Spleen (tissue), 11 donors: Measurements from ENCODE around the gene BATF2. TPM values are rescaled to one million over a fixed set of nuclear protein-coding genes. Genes with fewer than 3 reads are reported as not detected.
"Not testable (repeated sequence)": the region's sequence is repeated elsewhere in the genome, so short reads cannot be mapped to it uniquely, and the experiment has no call there.

Experiments used
- DNase-seq: peaks from one replicate; pipeline ENCODE4 v3.0.0-alpha.2; 2020
- H3K27ac ChIP-seq, 8 donors: fragments of 200-600 bp; sonication (generic) in 7 of 8; 1 replicate in 4 of 8; 2 replicates in 4 of 8; pipeline versions ENCODE4 v1.5.0 to v1.8.0; 2016 to 2021; ENCODE audit warnings: inconsistent platforms in 4 of 8, mild to moderate bottlenecking in 4 of 8, moderate library complexity in 1 of 8
- H3K27me3 ChIP-seq, 7 donors: fragments of 200-600 bp; sonication (generic) in 6 of 7; replicated peaks in 1 of 7; 1 replicate in 4 of 7; 2 replicates in 3 of 7; pipeline versions ENCODE4 v1.5.0 to v1.8.0; 2016 to 2021; ENCODE audit warnings: inconsistent platforms in 3 of 7, mild to moderate bottlenecking in 1 of 7
- H3K36me3 ChIP-seq, 6 donors: fragments of 200-600 bp; sonication (generic) in 5 of 6; 1 replicate in 4 of 6; 2 replicates in 2 of 6; pipeline versions ENCODE4 v1.5.0 to v1.8.0; 2016 to 2021; ENCODE audit warnings: inconsistent platforms in 2 of 6
- H3K4me1 ChIP-seq, 6 donors: fragments of 200-600 bp; sonication (generic) in 5 of 6; 1 replicate in 3 of 6; 2 replicates in 3 of 6; pipeline versions ENCODE4 v1.5.0 to v1.8.0; 2016 to 2021; ENCODE audit warnings: inconsistent platforms in 3 of 6
- H3K4me3 ChIP-seq, 8 donors: fragments of 200-600 bp; sonication (generic) in 7 of 8; 1 replicate in 4 of 8; 2 replicates in 4 of 8; pipeline versions ENCODE4 v1.5.0 to v1.8.0; 2016 to 2021; ENCODE audit warnings: inconsistent platforms in 4 of 8, mild to moderate bottlenecking in 4 of 8, moderate library complexity in 2 of 8
- H3K9me3 ChIP-seq, 8 donors: fragments of 200-600 bp; sonication (generic) in 7 of 8; 1 replicate in 4 of 8; 2 replicates in 4 of 8; pipeline versions ENCODE4 v1.5.0 to v1.8.0; 2016 to 2021; ENCODE audit warnings: inconsistent platforms in 4 of 8
- CTCF ChIP-seq, 11 experiments: fragments of 200-600 bp in 7 of 11; fragments of 450-650 bp in 4 of 11; sonication (generic) in 4 of 11; IDR thresholded peaks in 8 of 11; conservative IDR thresholded peaks in 3 of 11; 1 replicate in 7 of 11; 2 replicates in 4 of 11; pipeline versions ENCODE4 v1.4.0 to v1.8.0; 2016 to 2021; ENCODE audit warnings: antibody characterized with exemption in 11 of 11, inconsistent platforms in 4 of 11, mild to moderate bottlenecking in 1 of 11
- POLR2A ChIP-seq, 3 donors: fragments of 450-650 bp; IDR thresholded peaks; one replicate each; pipeline ENCODE4 v1.5.1; 2017; ENCODE audit warnings: antibody characterized with exemption in 3 of 3, mild to moderate bottlenecking in 1 of 3
- POLR2AphosphoS5 ChIP-seq, 3 donors: sonication (generic); formaldehyde crosslinking; IDR thresholded peaks; one replicate each; pipeline ENCODE4 v1.5.1; 2017; ENCODE audit warnings: antibody characterized with exemption in 3 of 3
- WGBS, 5 donors: extraction: QIAGEN DNeasy Blood & Tissue Kit in 3 of 5; methylation state at CpG; one replicate each; pipeline versions ENCODE4 v1.1.5 to v1.1.7; 2013 to 2018; 5-methylcytosine and 5-hydroxymethylcytosine counted together
- intact Hi-C: fragments of 100-400 bp; cut with DNase I; formaldehyde crosslinking; loops from one replicate; pipeline ENCODE4 v1.15.0; 2023; ENCODE audit warnings: low total_unique reads
- polyA plus RNA-seq, 3 donors: library from polyadenylated mRNA; stranded (reverse); fragments of 200-250 nt; gene quantifications; one replicate each; pipeline ENCODE4 v1.2.1, GENCODE V29; 2013
- total RNA-seq, 7 donors: library from RNA; depleted of rRNA in 3 of 7; stranded (reverse); fragments of >200 nt in 3 of 7; fragmentation: NEBNext Ultra II Directional in 4 of 7; extraction: Animal tissue kit (Norgen Biotek cat#: 25700) in 4 of 7; gene quantifications; one replicate each; pipeline versions ENCODE4 v1.1.0 to v1.2.1, GENCODE V29; 2016 to 2021
- donor health status: healthy with polysubstance abuse.
- donor health status: DM: no; HTN: no; CAD: no; lungs with moderate emphysema.
- donor health status: DM: no; HTN: no; CAD: no.
- donor health status: Bipolar disorder and iron deficiency.
- donor health status: healthy.
- donor health status: DM: no; HTN: no; CAD: no.
- donor health status: DM: yes; HTN: yes; CAD: no.

The BATF2 gene
- total and polyA plus RNA-seq, 10 donors, result 4.3 to 23.1 (median 16.0) TPM

- TF ChIP-seq CTCF (IDR thresholded peaks at IDR 0.05 in 8 of 11, conservative IDR thresholded peaks at IDR 0.05 in 3 of 11) (no peak), POLR2AphosphoS5 (IDR thresholded peaks at IDR 0.05) (peak in 2 of 3 donors; percentile 76 to 82)
- peaks cover 0 to 62% (median 4%) of the 10 kb centered on the region in 6 donors for H3K36me3 ChIP-seq
- WGBS, 5 donors, result 10 to 18% (median 15%) methylated on average over 15 of the region's 15 CpGs
- peak overlapping the region; percentile 71 to 88 (median 78) for H3K27ac ChIP-seq
- no peaks in the 10 kb centered on the region for H3K27me3 ChIP-seq
- peaks cover 32 to 82% (median 65%) of the 10 kb centered on the region in 6 donors for H3K4me1 ChIP-seq
- peak overlapping the region in 7 of 8 donors; percentile 1 to 59 (median 25) for H3K4me3 ChIP-seq
- intact Hi-C loops, result loop anchor here (10.0 kb wide), 1 partner anchor 56 kb away; the partner anchor contains the start of gene GPHA2
- H3K9me3 ChIP-seq, result no peaks in the 10 kb centered on the region
- peak; percentile 83 for DNase-seq
Measured at GRCh38 chr11:64990222-64990923, 6.4 kb downstream of the BATF2 start.

GRCh38 chr11:64989416-64989815, 7.4 kb downstream of the BATF2 start:
- H3K4me1 ChIP-seq, result peaks cover 29 to 78% (median 61%) of the 10 kb centered on the region in 6 donors
- WGBS, 5 donors, result 77 to 83% (median 79%) methylated on average over 4 to 13 of the region's 13 CpGs
- TF ChIP-seq CTCF (IDR thresholded peaks at IDR 0.05 in 8 of 11, conservative IDR thresholded peaks at IDR 0.05 in 3 of 11), result no peak
- TF ChIP-seq POLR2A (IDR thresholded peaks at IDR 0.05), result no peak
- H3K9me3 ChIP-seq, result no peaks in the 10 kb centered on the region
- no peaks in the 10 kb centered on the region for H3K27me3 ChIP-seq
- DNase-seq, result peak; percentile 78
- peak overlapping the region; percentile 71 to 88 (median 78) for H3K27ac ChIP-seq
- peaks cover 0 to 57% (median 4%) of the 10 kb centered on the region in 6 donors for H3K36me3 ChIP-seq
- H3K4me3 ChIP-seq, result peak overlapping the region in 7 of 8 donors; percentile 1 to 59 (median 25)
- intact Hi-C loops, result no loop called here

- WGBS, 5 donors, result 79 to 89% (median 82%) methylated on average over 6 of the region's 6 CpGs
- Histone ChIP-seq H3K4me1 (peaks cover 29 to 71% (median 56%) of the 10 kb centered on the region in 6 donors), H3K36me3 (peaks cover 0 to 45% (median 4%) of the 10 kb centered on the region in 6 donors), H3K27me3 (no peaks in the 10 kb centered on the region), H3K27ac (peak overlapping the region in 7 of 8 donors; percentile 41 to 88 (median 82)), H3K4me3 (no peak overlapping the region), H3K9me3 (no peaks in the 10 kb centered on the region)
- no peak for DNase-seq
- intact Hi-C loops, result no loop called here
- TF ChIP-seq CTCF (IDR thresholded peaks at IDR 0.05 in 8 of 11, conservative IDR thresholded peaks at IDR 0.05 in 3 of 11), result no peak
- no peak for TF ChIP-seq POLR2AphosphoS5 (IDR thresholded peaks at IDR 0.05)
- no peak for TF ChIP-seq POLR2A (IDR thresholded peaks at IDR 0.05)
Measured at GRCh38 chr11:64987998-64988854, 8.5 kb downstream of the BATF2 start.

- DNase-seq, H3K36me3 ChIP-seq, intact Hi-C loops, H3K27ac ChIP-seq, H3K4me3 ChIP-seq, H3K27me3 ChIP-seq, H3K9me3 ChIP-seq: not testable (repeated sequence)
- WGBS, 5 donors, result 79 to 95% (median 89%) methylated on average over 5 of the region's 5 CpGs
- H3K4me1 ChIP-seq, result peaks cover 3 to 26% (median 13%) of the 10 kb centered on the region in 6 donors
Measured at GRCh38 chr11:64983339-64983738, 13.4 kb downstream of the BATF2 start.
